ENCODE data around the gene PRKN. TPM values are rescaled to one million over a fixed set of nuclear protein-coding genes. Genes with fewer than 3 reads are reported as not detected.

PRKN gene
- total RNA-seq, 2 donors from 2014 or later: 15.7 to 19.3 TPM

GRCh38 chr6:162710936-162711335, 16.6 kb downstream of the PRKN start:
- Histone ChIP-seq H3K9me3 (no peaks in the 10 kb centered on the region), H3K36me3 (no peaks in the 10 kb centered on the region), H3K27ac (no peak overlapping the region), H3K4me3 (no peak overlapping the region), H3K27me3 (no peaks in the 10 kb centered on the region), H3K4me1 (peaks cover 0 to 6% of the 10 kb centered on the region in 2 donors)
- no peak for DNase-seq (ENCODE audit: low spot score)
- no peak for TF ChIP-seq CTCF (IDR thresholded peaks at IDR 0.05)

- TF ChIP-seq CTCF (IDR thresholded peaks at IDR 0.05): no peak
- Histone ChIP-seq H3K4me3 (no peak overlapping the region), H3K4me1 (peaks cover 0 to 11% of the 10 kb centered on the region in 2 donors), H3K9me3 (no peaks in the 10 kb centered on the region), H3K27me3 (no peaks in the 10 kb centered on the region), H3K36me3 (no peaks in the 10 kb centered on the region), H3K27ac (no peak overlapping the region)
- no peak for DNase-seq (ENCODE audit: low spot score)
Measured at GRCh38 chr6:162710419-162710818, 17.1 kb downstream of the PRKN start.

GRCh38 chr6:162709431-162709830, 18.1 kb downstream of the PRKN start:
- DNase-seq (ENCODE audit: low spot score): no peak
- no peak for TF ChIP-seq CTCF (IDR thresholded peaks at IDR 0.05)
- no peak overlapping the region for H3K4me3 ChIP-seq

GRCh38 chr6:162708971-162709370, 18.6 kb downstream of the PRKN start:
- no peaks in the 10 kb centered on the region for H3K9me3 ChIP-seq
- no peak overlapping the region for H3K27ac ChIP-seq
- peaks cover 0 to 12% of the 10 kb centered on the region in 2 donors for H3K4me1 ChIP-seq
- H3K27me3 ChIP-seq: no peaks in the 10 kb centered on the region
- no peak for DNase-seq (ENCODE audit: low spot score)
- TF ChIP-seq CTCF (IDR thresholded peaks at IDR 0.05): no peak
- H3K36me3 ChIP-seq: no peaks in the 10 kb centered on the region
- H3K4me3 ChIP-seq: no peak overlapping the region

More at GRCh38 chr6:162709431-162709830, 18.1 kb downstream of the PRKN start:
- Histone ChIP-seq H3K27me3 (no peaks in the 10 kb centered on the region), H3K27ac (no peak overlapping the region), H3K9me3 (no peaks in the 10 kb centered on the region), H3K36me3 (no peaks in the 10 kb centered on the region), H3K4me1 (peaks cover 0 to 12% of the 10 kb centered on the region in 2 donors)

GRCh38 chr6:162706232-162706631, 21.3 kb downstream of the PRKN start:
- Histone ChIP-seq H3K4me3 (peak overlapping the region in 1 of 2 donors; percentile 20), H3K9me3 (no peaks in the 10 kb centered on the region), H3K27me3 (no peaks in the 10 kb centered on the region), H3K36me3 (no peaks in the 10 kb centered on the region), H3K27ac (peak overlapping the region; percentile 59 to 63), H3K4me1 (peaks cover 0 to 12% of the 10 kb centered on the region in 2 donors)
- DNase-seq (ENCODE audit: low spot score): peak; percentile 80
- no peak for TF ChIP-seq CTCF (IDR thresholded peaks at IDR 0.05)

GRCh38 chr6:162705736-162706135, 21.8 kb downstream of the PRKN start:
- TF ChIP-seq CTCF (IDR thresholded peaks at IDR 0.05): no peak
- Histone ChIP-seq H3K9me3 (no peaks in the 10 kb centered on the region), H3K4me1 (peaks cover 0 to 12% of the 10 kb centered on the region in 2 donors), H3K27ac (peak overlapping the region in 1 of 2 donors; percentile 59), H3K36me3 (no peaks in the 10 kb centered on the region), H3K4me3 (peak overlapping the region in 1 of 2 donors; percentile 20), H3K27me3 (no peaks in the 10 kb centered on the region)
- no peak for DNase-seq (ENCODE audit: low spot score)
